Vagina (tissue), 2 donors: Measurements from ENCODE around the gene PEPD. TPM values are rescaled to one million over a fixed set of nuclear protein-coding genes. Genes with fewer than 3 reads are reported as not detected.

Experiments
- DNase-seq, 2 donors: peaks; one replicate each; pipeline ENCODE4 v3.0.0-alpha.2; 2017; ENCODE audit errors: extremely low spot score in 2 of 2
- H3K27ac ChIP-seq: fragments of 200-600 bp; sonication (generic); one replicate; pipeline ENCODE4 v1.5.1; 2019
- H3K27me3 ChIP-seq: fragments of 200-600 bp; sonication (generic); one replicate; pipeline ENCODE4 v1.5.1; 2019
- H3K36me3 ChIP-seq, 2 donors: fragments of 200-600 bp; sonication (generic); one replicate each; pipeline ENCODE4 v1.5.1; 2017 to 2019
- H3K4me1 ChIP-seq: fragments of 200-600 bp; sonication (generic); one replicate; pipeline ENCODE4 v1.5.1; 2019
- H3K4me3 ChIP-seq, 2 donors: fragments of 200-600 bp; sonication (generic); 1 replicate in 1 of 2; 2 replicates in 1 of 2; pipeline ENCODE4 v1.5.1; 2016 to 2019
- H3K9me3 ChIP-seq: fragments of 200-600 bp; sonication (generic); one replicate; pipeline ENCODE4 v1.5.1; 2019
- CTCF ChIP-seq, 3 experiments: fragments of 450-650 bp in 2 of 3; fragments of 200-600 bp in 1 of 3; sonication (generic) in 1 of 3; IDR thresholded peaks; one replicate each; pipeline ENCODE4 v1.5.1; 2017 to 2019; ENCODE audit warnings: antibody characterized with exemption in 3 of 3, mild to moderate bottlenecking in 2 of 3, moderate library complexity in 2 of 3
- POLR2A ChIP-seq, 2 donors: fragments of 450-650 bp; IDR thresholded peaks; one replicate each; pipeline ENCODE4 v1.6.1; 2017; ENCODE audit warnings: antibody characterized with exemption in 2 of 2, mild to moderate bottlenecking in 2 of 2, moderate library complexity in 2 of 2
- POLR2AphosphoS5 ChIP-seq, 2 donors: sonication (generic); formaldehyde crosslinking; IDR thresholded peaks; one replicate each; pipeline ENCODE4 v1.9.0; 2017; ENCODE audit warnings: antibody characterized with exemption in 2 of 2, mild to moderate bottlenecking in 2 of 2, low read depth in 1 of 2; ENCODE audit not compliant: insufficient read depth in 1 of 2
- intact Hi-C: fragments of 100-400 bp; cut with DNase I; formaldehyde crosslinking; loops from one replicate; pipeline ENCODE4 v1.15.1; 2023
- total RNA-seq: library from RNA; depleted of rRNA; stranded (reverse); fragments of >200 nt; gene quantifications from one replicate; pipeline ENCODE4 v1.2.3, GENCODE V29; 2016

PEPD gene
- total RNA-seq, 1 donor from 2014 or later, result 61.9 TPM

DNA sequence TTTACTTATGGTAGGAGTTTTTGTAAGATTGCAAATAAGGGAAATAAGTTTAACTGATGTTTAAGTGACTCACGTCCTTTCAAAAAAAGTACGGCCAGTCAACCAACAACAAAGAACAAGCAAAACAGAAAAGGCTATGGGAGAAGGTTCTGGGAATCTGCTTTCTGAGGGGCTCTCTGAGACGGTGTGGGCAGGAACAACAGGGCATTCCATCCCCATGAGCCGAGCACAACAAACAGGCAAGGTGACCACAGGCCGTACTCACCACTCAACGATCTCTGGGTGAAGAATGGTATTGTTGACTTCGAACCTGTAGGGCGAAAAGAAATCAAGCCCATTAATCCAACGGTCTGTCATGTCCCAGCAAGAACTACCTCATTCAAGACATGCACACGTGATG, 43.8 kb downstream of the PEPD start:
- Histone ChIP-seq H3K4me3 (no peak overlapping the region), H3K27ac (no peak overlapping the region), H3K27me3 (no peaks in the 10 kb centered on the region), H3K4me1 (peaks cover 12% of the 10 kb centered on the region), H3K36me3 (peaks cover 0 to 4% of the 10 kb centered on the region in 2 donors), H3K9me3 (no peaks in the 10 kb centered on the region)
- no peak for DNase-seq
- intact Hi-C loops, result no loop called here
- TF ChIP-seq POLR2A (IDR thresholded peaks at IDR 0.05) (no peak), CTCF (IDR thresholded peaks at IDR 0.05) (no peak), POLR2AphosphoS5 (IDR thresholded peaks at IDR 0.05; ENCODE audit: insufficient read depth in 1 of 2, low read depth in 1 of 2) (no peak)

- no peak overlapping the region for H3K27ac ChIP-seq
- H3K4me3 ChIP-seq, result no peak overlapping the region
- H3K4me1 ChIP-seq, result peaks cover 12% of the 10 kb centered on the region
- intact Hi-C loops, result no loop called here
- no peaks in the 10 kb centered on the region for H3K9me3 ChIP-seq
- H3K27me3 ChIP-seq, result no peaks in the 10 kb centered on the region
- no peak for DNase-seq
- TF ChIP-seq CTCF (IDR thresholded peaks at IDR 0.05), result no peak
- no peak for TF ChIP-seq POLR2A (IDR thresholded peaks at IDR 0.05)
- no peak for TF ChIP-seq POLR2AphosphoS5 (IDR thresholded peaks at IDR 0.05; ENCODE audit: insufficient read depth in 1 of 2, low read depth in 1 of 2)
- peaks cover 0 to 4% of the 10 kb centered on the region in 2 donors for H3K36me3 ChIP-seq
Observed at GRCh38 chr19:33476151-33476707, 45.4 kb downstream of the PEPD start.

DNA sequence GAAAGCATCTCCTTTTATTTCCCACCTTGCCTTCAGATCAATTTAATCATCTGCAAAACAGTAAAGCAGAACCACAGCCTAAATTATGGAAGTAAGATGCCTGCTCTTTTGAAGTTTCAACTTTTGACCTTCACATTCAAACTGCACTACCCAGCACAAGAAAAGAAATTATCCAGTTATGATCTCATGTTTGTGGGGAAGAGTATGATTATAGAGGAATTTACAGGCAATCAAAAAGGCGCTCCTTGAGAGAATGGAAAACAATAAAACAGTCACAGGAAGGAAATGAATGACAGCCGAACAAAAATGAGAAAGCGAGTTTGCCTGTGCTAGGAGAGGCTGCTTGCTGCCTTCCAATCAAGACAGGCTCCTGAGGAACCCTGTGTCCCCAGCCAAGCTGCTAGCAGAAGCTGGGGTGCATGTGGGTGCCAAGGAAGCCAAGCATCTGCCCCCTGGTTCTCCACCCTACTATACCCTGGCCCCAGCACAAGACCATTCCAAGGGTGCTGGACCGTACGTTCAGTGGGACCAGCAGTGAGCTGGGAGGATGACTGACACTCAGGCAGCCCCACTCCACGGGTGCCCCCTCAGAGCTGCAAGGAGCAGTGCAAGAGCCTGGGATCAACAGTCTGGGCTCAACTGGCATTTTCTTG, 47.8 kb downstream of the PEPD start:
- Histone ChIP-seq H3K27ac (no peak overlapping the region), H3K36me3 (peaks cover 0 to 4% of the 10 kb centered on the region in 2 donors), H3K4me1 (peaks cover 12% of the 10 kb centered on the region), H3K4me3 (no peak overlapping the region), H3K9me3 (no peaks in the 10 kb centered on the region), H3K27me3 (no peaks in the 10 kb centered on the region)
- intact Hi-C loops, result no loop called here
- TF ChIP-seq CTCF (IDR thresholded peaks at IDR 0.05) (no peak), POLR2AphosphoS5 (IDR thresholded peaks at IDR 0.05; ENCODE audit: insufficient read depth in 1 of 2, low read depth in 1 of 2) (no peak), POLR2A (IDR thresholded peaks at IDR 0.05) (no peak)
- no peak for DNase-seq

GRCh38 chr19:33472691-33473652, 48.6 kb downstream of the PEPD start:
- H3K36me3 ChIP-seq, result peaks cover 0 to under 1% of the 10 kb centered on the region in 2 donors
- TF ChIP-seq POLR2A (IDR thresholded peaks at IDR 0.05) (no peak), CTCF (IDR thresholded peaks at IDR 0.05) (no peak), POLR2AphosphoS5 (IDR thresholded peaks at IDR 0.05; ENCODE audit: insufficient read depth in 1 of 2, low read depth in 1 of 2) (no peak)
- H3K4me3 ChIP-seq, result no peak overlapping the region
- no peaks in the 10 kb centered on the region for H3K9me3 ChIP-seq
- intact Hi-C loops, result no loop called here
- H3K27ac ChIP-seq, result no peak overlapping the region
- peaks cover 12% of the 10 kb centered on the region for H3K4me1 ChIP-seq
- DNase-seq, result no peak
- H3K27me3 ChIP-seq, result no peaks in the 10 kb centered on the region
